IPS DF 4.7 (cell line): ENCODE measurements around the gene LRBA.

ENCODE experiments used
- DNase-seq: peaks from one replicate; pipeline ENCODE4 v3.0.0-alpha.2; 2013; ENCODE audit warnings: low spot score; ENCODE audit errors: extremely low read depth

Gene LRBA

GRCh38 chr4:150230561-150230960 lies 784.5 kb downstream of the LRBA start:
- no peak for DNase-seq

DNA sequence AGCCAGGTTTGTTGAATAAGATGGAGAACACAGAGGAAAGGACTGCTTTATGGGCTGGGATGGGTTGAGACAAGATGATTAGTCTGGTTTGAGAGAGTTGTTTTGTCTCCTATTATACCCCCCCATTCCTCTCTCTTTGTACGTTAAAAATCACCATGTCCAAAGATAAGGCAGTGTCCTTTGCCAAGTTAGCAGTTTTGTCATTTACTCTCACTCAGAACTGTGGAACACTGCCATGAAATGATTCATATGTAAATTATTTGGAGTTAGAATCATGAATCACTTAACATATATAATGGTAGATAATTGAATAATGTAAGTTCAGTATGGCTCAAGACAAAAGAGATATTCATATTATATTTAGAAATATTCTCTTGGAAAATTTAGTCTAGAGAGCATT lies 785.6 kb downstream of the LRBA start:
- no peak for DNase-seq

GRCh38 chr4:150224896-150225591 lies 790.0 kb downstream of the LRBA start:
- no peak for DNase-seq

DNA sequence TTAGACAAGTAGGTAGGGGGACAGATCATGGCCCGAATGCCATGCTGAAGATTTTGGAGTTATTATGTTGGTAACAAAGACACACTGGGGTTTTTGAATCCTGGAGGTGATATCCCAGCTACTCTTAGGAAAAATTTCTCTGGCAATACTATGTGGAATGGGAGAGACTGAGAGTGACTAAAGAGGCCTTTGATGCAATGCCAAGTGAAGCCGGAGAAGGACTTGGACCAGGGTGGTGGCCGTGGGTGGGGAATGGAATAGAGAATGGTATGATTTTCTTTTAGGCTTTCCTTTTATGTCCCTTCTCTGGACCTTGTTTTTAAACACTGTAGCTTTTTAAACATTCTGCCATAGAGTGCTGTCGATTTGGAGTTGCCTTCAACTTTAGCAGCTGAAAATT lies 795.2 kb downstream of the LRBA start:
- no peak for DNase-seq

- DNase-seq, result no peak
Observed at GRCh38 chr4:150218447-150218846, 796.6 kb downstream of the LRBA start.

DNA sequence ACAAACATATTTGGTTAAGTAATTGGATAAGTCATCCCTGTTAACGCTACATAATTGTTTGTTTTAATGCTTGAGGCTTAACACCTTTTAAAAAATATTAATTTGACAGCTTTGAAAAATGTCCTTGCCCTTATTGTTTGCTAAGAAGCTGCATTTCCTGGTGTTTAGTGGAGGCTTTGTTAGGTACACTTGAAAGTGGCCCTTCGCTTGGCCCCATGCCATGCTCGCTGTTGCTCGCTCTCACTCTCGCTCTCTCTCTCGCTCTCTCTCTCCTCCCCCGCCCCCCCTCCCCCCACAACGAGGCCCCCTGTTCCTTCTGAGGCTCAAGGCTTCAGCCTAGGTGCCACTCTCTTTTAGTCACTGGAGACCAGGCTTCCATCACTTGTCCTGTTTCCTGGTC lies 797.3 kb downstream of the LRBA start:
- DNase-seq, result no peak

DNA sequence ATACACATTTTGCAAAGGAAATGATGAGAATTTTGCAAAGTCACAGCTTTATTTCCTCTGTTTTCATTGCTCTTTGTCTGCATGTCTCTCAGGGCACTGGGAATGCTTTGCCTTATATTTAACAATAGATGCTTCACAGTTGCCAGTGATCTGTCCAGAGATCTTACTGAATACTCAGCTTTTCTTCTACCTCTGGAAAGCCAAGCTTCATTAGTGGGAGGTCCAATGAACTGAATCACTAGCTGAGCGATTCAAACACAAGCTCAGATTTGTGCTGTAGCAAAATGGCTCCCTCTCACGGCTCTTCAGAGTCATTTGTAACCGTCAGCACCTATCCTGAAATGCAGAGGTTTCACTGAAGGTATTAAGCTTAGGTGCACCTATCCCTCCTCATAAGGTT lies 797.9 kb downstream of the LRBA start:
- DNase-seq, result no peak

DNA sequence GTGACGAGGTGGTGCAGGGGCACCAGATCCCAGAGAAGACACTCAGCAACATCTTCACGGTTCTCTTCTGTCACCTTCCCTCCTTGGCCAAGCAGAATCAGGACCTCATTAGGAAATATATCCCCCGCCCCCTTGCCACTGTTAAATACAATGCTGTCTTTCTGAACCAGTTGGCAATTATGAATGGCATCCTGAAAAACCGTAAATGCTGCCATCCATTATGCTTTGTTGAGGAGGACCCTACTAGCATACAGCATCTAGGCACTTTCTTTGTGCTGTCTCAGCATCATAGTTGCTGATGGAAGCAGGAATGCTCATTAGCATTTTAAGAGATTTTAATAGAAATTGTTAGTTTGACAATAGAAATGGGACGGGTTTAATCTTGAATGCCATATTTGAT lies 798.4 kb downstream of the LRBA start:
- DNase-seq, result no peak

- DNase-seq, result no peak
Observed at GRCh38 chr4:150215601-150216000, 799.5 kb downstream of the LRBA start.
